IMR-90 (cell line): ENCODE data around the gene ATP5F1B. TPM values are rescaled to one million over a fixed set of nuclear protein-coding genes. Genes with fewer than 3 reads are reported as not detected.

Source experiments
- ATAC-seq: fragments of 200-7000 bp; cut with Tn5 transposase; 2 replicates; pipeline ENCODE4 v1.9.1; 2020; ENCODE audit warnings: low read depth, mild to moderate bottlenecking, moderate library complexity
- BruUV-seq: library from RNA; stranded (reverse); fragments of 400-500 nt; replicated peaks from 2 replicates; lab custom pipeline; 2021; lab: Mats Ljungman, UMichigan
- CTCF ChIA-PET: fragments of 300-600 bp; formaldehyde crosslinking; extraction: SDS; loops from one replicate; lab custom pipeline; 2021; ENCODE audit warnings: antibody characterized with exemption; lab: Yijun Ruan, JAX
- POLR2A ChIA-PET: fragments of 300-600 bp; sonication (Branson Sonifier 250); formaldehyde crosslinking; loops from one replicate; lab custom pipeline; 2022; ENCODE audit warnings: antibody characterized with exemption; ENCODE audit not compliant: unreplicated experiment; lab: Charles Lee
- DNase-seq: peaks from one replicate; pipeline ENCODE4 v3.0.0; 2013
- H2AFZ ChIP-seq: replicated peaks from 2 replicates; pipeline ENCODE3; 2013; ENCODE audit warnings: low read length, mild to moderate bottlenecking; ENCODE audit not compliant: poor library complexity
- H2AK5ac ChIP-seq: 2 replicates; pipeline ENCODE4 v1.6.1; 2013; ENCODE audit warnings: low read depth, low read length, inconsistent platforms
- H2AK9ac ChIP-seq: replicated peaks from 2 replicates; pipeline ENCODE3; 2013; ENCODE audit warnings: mild to moderate bottlenecking, low read depth, low read length, moderate library complexity; ENCODE audit not compliant: poor library complexity
- H2BK120ac ChIP-seq: 2 replicates; pipeline ENCODE4 v1.6.1; 2013; ENCODE audit warnings: low read depth, low read length, inconsistent platforms
- H2BK15ac ChIP-seq: 3 replicates; pipeline ENCODE4 v1.6.1; 2013; ENCODE audit warnings: low read depth, low read length, inconsistent platforms
- H2BK20ac ChIP-seq: 2 replicates; pipeline ENCODE4 v1.6.1; 2013; ENCODE audit warnings: low read depth, mild to moderate bottlenecking, inconsistent platforms, low read length, moderate library complexity
- H2BK5ac ChIP-seq: 2 replicates; pipeline ENCODE4 v1.6.1; 2013; ENCODE audit warnings: mild to moderate bottlenecking, low read depth, low read length, inconsistent platforms; ENCODE audit not compliant: poor library complexity, severe bottlenecking
- H3K14ac ChIP-seq: replicated peaks from 2 replicates; pipeline ENCODE4 v1.6.1; 2013; ENCODE audit warnings: low read depth, low read length, inconsistent platforms
- H3K18ac ChIP-seq: 2 replicates; pipeline ENCODE4 v1.6.1; 2013; ENCODE audit warnings: low read depth, low read length, control low read depth
- H3K23ac ChIP-seq: 2 replicates; pipeline ENCODE4 v1.6.1; 2013; ENCODE audit warnings: low read depth, low read length, inconsistent platforms
- H3K27ac ChIP-seq: 2 replicates; pipeline ENCODE4 v1.5.1; 2013; ENCODE audit warnings: mild to moderate bottlenecking, control low read depth, low read length; ENCODE audit not compliant: insufficient read depth
- H3K27me3 ChIP-seq: 2 replicates; pipeline ENCODE4 v1.6.1; 2013; ENCODE audit warnings: low read length; ENCODE audit not compliant: control insufficient read depth, insufficient read depth
- H3K36me3 ChIP-seq: 2 replicates; pipeline ENCODE4 v1.6.1; 2013; ENCODE audit warnings: low read length, mixed read lengths; ENCODE audit not compliant: control insufficient read depth, insufficient read depth
- H3K4ac ChIP-seq: 2 replicates; pipeline ENCODE4 v1.6.1; 2013; ENCODE audit warnings: low read depth, low read length, inconsistent platforms
- H3K4me1 ChIP-seq: 2 replicates; pipeline ENCODE4 v1.6.1; 2013; ENCODE audit warnings: low read length, mixed read lengths; ENCODE audit not compliant: control insufficient read depth, insufficient read depth
- H3K4me2 ChIP-seq: 2 replicates; pipeline ENCODE4 v1.6.1; 2013; ENCODE audit warnings: low read depth, mild to moderate bottlenecking, control low read depth, low read length, moderate library complexity
- H3K4me3 ChIP-seq: 2 replicates; pipeline ENCODE4 v1.5.1; 2013; ENCODE audit warnings: low read depth, mild to moderate bottlenecking, control low read depth, low read length, moderate library complexity; ENCODE audit not compliant: insufficient read depth
- H3K56ac ChIP-seq: 2 replicates; pipeline ENCODE4 v1.6.1; 2013; ENCODE audit warnings: low read length, inconsistent platforms; ENCODE audit not compliant: insufficient read depth; ENCODE audit errors: extremely low read depth
- H3K79me1 ChIP-seq, 2 experiments: 2 replicates each; pipeline ENCODE4 v1.6.1; 2013; ENCODE audit warnings: low read length in 2 of 2, inconsistent platforms in 1 of 2, low read depth in 1 of 2
- H3K9ac ChIP-seq: 2 replicates; pipeline ENCODE4 v1.6.1; 2013; ENCODE audit warnings: low read depth, low read length, control low read depth
- H3K9me1 ChIP-seq: 2 replicates; pipeline ENCODE4 v1.6.1; 2013; ENCODE audit warnings: low read length, inconsistent platforms; ENCODE audit not compliant: insufficient read depth
- H3K9me3 ChIP-seq: 2 replicates; pipeline ENCODE4 v1.6.1; 2013; ENCODE audit warnings: low read length; ENCODE audit not compliant: control insufficient read depth, insufficient read depth
- H4K20me1 ChIP-seq: 2 replicates; pipeline ENCODE4 v1.6.1; 2013; ENCODE audit warnings: low read length, inconsistent platforms; ENCODE audit not compliant: insufficient read depth
- H4K5ac ChIP-seq: 2 replicates; pipeline ENCODE4 v1.6.1; 2013; ENCODE audit warnings: mild to moderate bottlenecking, low read depth, low read length, control low read depth
- H4K8ac ChIP-seq, 2 experiments: 2 replicates each; pipeline ENCODE4 v1.6.1; 2013; ENCODE audit warnings: low read depth in 2 of 2, low read length in 2 of 2, control low read depth in 1 of 2, inconsistent platforms in 1 of 2
- H4K91ac ChIP-seq: 2 replicates; pipeline ENCODE4 v1.6.1; 2013; ENCODE audit warnings: low read depth, low read length, inconsistent platforms; ENCODE audit not compliant: insufficient read depth
- CEBPB ChIP-seq: IDR thresholded peaks from 2 replicates; pipeline ENCODE4 v1.6.1; 2012; ENCODE audit warnings: low read depth, low read length, improper control_type of control experiment
- CTCF ChIP-seq: conservative IDR thresholded peaks from 2 replicates; pipeline ENCODE4 v1.5.1; 2012; ENCODE audit warnings: mild to moderate bottlenecking, low read depth, low read length, improper control_type of control experiment
- ELK1 ChIP-seq: fragments of 150-350 bp; IDR thresholded peaks from 2 replicates; pipeline ENCODE4 v1.6.1; 2016; ENCODE audit warnings: low read depth, mild to moderate bottlenecking, low read length, moderate library complexity, borderline replicate concordance
- FOS ChIP-seq: fragments of 150-350 bp; IDR thresholded peaks from 2 replicates; pipeline ENCODE4 v1.6.1; 2016; ENCODE audit warnings: low read depth, low read length
- MAFK ChIP-seq: IDR thresholded peaks from 2 replicates; pipeline ENCODE4 v1.6.1; 2012; ENCODE audit warnings: low read depth, low read length, improper control_type of control experiment
- MXI1 ChIP-seq: IDR thresholded peaks from 2 replicates; pipeline ENCODE4 v1.6.1; 2012; ENCODE audit warnings: low read depth, mild to moderate bottlenecking, low read length, moderate library complexity, borderline replicate concordance
- NFE2L2 ChIP-seq: fragments of 150-350 bp; IDR thresholded peaks from 2 replicates; pipeline ENCODE4 v1.6.1; 2016; ENCODE audit warnings: low read depth, mild to moderate bottlenecking, low read length
- POLR2A ChIP-seq: IDR thresholded peaks from 2 replicates; pipeline ENCODE4 v1.6.1; 2012; ENCODE audit warnings: mild to moderate bottlenecking, low read depth, low read length
- RAD21 ChIP-seq: IDR thresholded peaks from 2 replicates; pipeline ENCODE4 v1.6.1; 2012; ENCODE audit warnings: low read length, improper control_type of control experiment
- RCOR1 ChIP-seq: IDR thresholded peaks from 2 replicates; pipeline ENCODE4 v1.6.1; 2012; ENCODE audit warnings: mild to moderate bottlenecking, low read length, improper control_type of control experiment; ENCODE audit not compliant: insufficient replicate concordance
- RFX5 ChIP-seq: IDR thresholded peaks from 2 replicates; pipeline ENCODE4 v1.8.0; 2012; ENCODE audit warnings: low read depth, mild to moderate bottlenecking, low read length, moderate library complexity
- SMC3 ChIP-seq: fragments of 150-350 bp; IDR thresholded peaks from 2 replicates; pipeline ENCODE4 v1.6.1; 2016; ENCODE audit warnings: low read depth, mild to moderate bottlenecking, antibody characterized with exemption, low read length, moderate library complexity
- USF2 ChIP-seq: fragments of 150-350 bp; IDR thresholded peaks from 2 replicates; pipeline ENCODE4 v1.6.1; 2017; ENCODE audit warnings: mild to moderate bottlenecking, antibody characterized with exemption, low read length, low read depth
- WGBS, 2 experiments: methylation state at CpG; one replicate each; pipeline versions ENCODE4 v1.1.5 to v1.1.7; 2013; ENCODE audit warnings: missing lambda C conversion rate in 2 of 2; ENCODE audit not compliant: insufficient read length in 1 of 2; ENCODE audit errors: extremely low coverage in 2 of 2; 5-methylcytosine and 5-hydroxymethylcytosine counted together
- dilution Hi-C: fragments of 300-500 bp; cut with HindIII; formaldehyde crosslinking; loops from one replicate; pipeline ENCODE4 v1.14.3; 2018; ENCODE audit warnings: low sequenced_read_pairs; ENCODE audit not compliant: unreplicated experiment
- in situ Hi-C: fragments of 300-500 bp; cut with MboI; formaldehyde crosslinking; loops from 3 replicates; pipeline ENCODE4 v1.14.3; 2019; ENCODE audit warnings: low sequenced_read_pairs, inconsistent platforms, mixed read lengths
- intact Hi-C: fragments of 100-400 bp; cut with micrococcal nuclease; formaldehyde crosslinking; loops from 2 replicates; pipeline ENCODE4 v1.10.0; 2022
- polyA plus RNA-seq, 3 experiments: library from polyadenylated mRNA; depleted of rRNA; stranded (reverse); fragments of >200 nt; gene quantifications; 2 replicates each; pipeline ENCODE4 v1.2.3, GENCODE V29; 2012; ENCODE audit warnings: low replicate concordance in 1 of 3
- total RNA-seq: library from RNA; depleted of rRNA; stranded (reverse); fragments of >200 nt; gene quantifications from 2 replicates; pipeline ENCODE4 v1.2.3, GENCODE V29; 2012

Gene ATP5F1B
- total and polyA plus RNA-seq, 2 of the 4 experiments (the other 2 are of a cell fraction), result 812 to 915 TPM

- H2AFZ ChIP-seq, result no peak overlapping the region
- no peak overlapping the region for H2BK15ac ChIP-seq
- no peak overlapping the region for H2BK120ac ChIP-seq
- H4K5ac ChIP-seq, result no peak overlapping the region
- peaks cover 96% of the 10 kb centered on the region for H4K20me1 ChIP-seq
- no peak overlapping the region for H2BK5ac ChIP-seq
- H4K91ac ChIP-seq, result no peak overlapping the region
- H3K9me1 ChIP-seq, result peaks cover 15% of the 10 kb centered on the region
- peaks cover 4% of the 10 kb centered on the region for H3K4me1 ChIP-seq
- no peak overlapping the region for H2BK20ac ChIP-seq
- H3K9me3 ChIP-seq, result no peaks in the 10 kb centered on the region
- no peak overlapping the region for H3K14ac ChIP-seq
- no peak overlapping the region for H3K23ac ChIP-seq
- CTCF ChIA-PET, result interaction anchor here (0.9 kb wide), 1 partner anchor 43 kb away, joined by 3 read pairs; no protein-coding TSS in a partner anchor
- no peak overlapping the region for H3K4me3 ChIP-seq
- no peak overlapping the region for H3K4me2 ChIP-seq
- no peak overlapping the region for H3K56ac ChIP-seq
- intact Hi-C loops (no loop called here), in situ Hi-C loops (no loop called here), dilution Hi-C loops (no loop called here)
- H3K79me1 ChIP-seq, result peaks cover 0 to 32% of the 10 kb centered on the region in 2 experiments; a peak in 2 of 4 replicates
- BruUV-seq, result no TSS peak
- peaks cover 21% of the 10 kb centered on the region for H3K36me3 ChIP-seq
- no peak overlapping the region for H2AK5ac ChIP-seq
- TF ChIP-seq POLR2A (no peak), MAFK (no peak), RAD21 (no peak), NFE2L2 (no peak), SMC3 (no peak), CTCF (no peak), RCOR1 (no peak), RFX5 (no peak), FOS (no peak), USF2 (no peak), MXI1 (no peak), CEBPB (no peak), ELK1 (no peak)
- WGBS, 2 experiments, result 100% methylated on average over 1 of the region's 13 CpGs; no CpG with 5 or more reads in 1 of the 2 experiments
- H2AK9ac ChIP-seq, result no peak overlapping the region
- DNase-seq, result no peak
- no peak for ATAC-seq
- no peak overlapping the region for H3K18ac ChIP-seq
- H3K27ac ChIP-seq, result no peak overlapping the region
- H3K9ac ChIP-seq, result no peak overlapping the region
- POLR2A ChIA-PET, result no interaction called here
- no peak overlapping the region for H3K4ac ChIP-seq
- H3K27me3 ChIP-seq, result no peaks in the 10 kb centered on the region
- no peak overlapping the region for H4K8ac ChIP-seq
These were observed 34.2 kb upstream of the ATP5F1B start for GRCh38 chr12:56679883-56680575.
